ENCODE results near the gene TIGD6. TPM values are rescaled to one million over a fixed set of nuclear protein-coding genes. Genes with fewer than 3 reads are reported as not detected.

TIGD6 gene
- total RNA-seq, 1 experiment from 2014 or later = 2.1 TPM

DNA sequence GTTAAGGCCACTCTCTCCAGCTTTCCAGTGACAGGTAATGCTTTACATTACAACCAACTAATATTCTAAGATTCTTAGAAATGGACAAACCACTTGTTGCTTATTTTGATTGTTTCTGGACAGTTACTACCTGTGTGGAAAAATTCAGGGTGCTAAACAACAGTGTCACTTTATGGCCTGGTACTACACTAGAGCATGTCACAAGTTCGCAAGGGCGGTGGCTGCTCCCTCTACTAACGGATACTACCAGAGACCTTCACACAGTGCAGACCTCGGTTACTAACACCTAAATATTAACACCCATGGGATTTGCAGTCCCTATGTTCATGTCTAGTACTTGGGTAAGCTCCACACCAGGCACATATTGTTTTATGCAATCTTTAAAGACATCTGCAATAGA lies 13.5 kb upstream of the TIGD6 start:
- TF ChIP-seq POLR2A (IDR thresholded peaks at IDR 0.05; ENCODE audit: borderline replicate concordance, extremely low read depth, insufficient read depth, insufficient read length) (no peak), EZH2 (IDR thresholded peaks at IDR 0.05) (no peak), ELF1 (IDR thresholded peaks at IDR 0.05; ENCODE audit: borderline replicate concordance, low read depth) (no peak), ZFX (IDR thresholded peaks at IDR 0.05) (no peak), ZNF274 (IDR thresholded peaks at IDR 0.05; ENCODE audit: low read depth, low read length) (no peak), SP1 (IDR thresholded peaks at IDR 0.05; ENCODE audit: low read depth) (no peak), TCF7L2 (IDR thresholded peaks at IDR 0.05; ENCODE audit: borderline replicate concordance, extremely low read depth, insufficient read depth, insufficient read length) (no peak), POLR2AphosphoS5 (IDR thresholded peaks at IDR 0.05; ENCODE audit: low read depth, low read length) (no peak), CEBPB (IDR thresholded peaks at IDR 0.05; ENCODE audit: low read depth) (no peak)
- TF ChIP-seq, protein P1, sequence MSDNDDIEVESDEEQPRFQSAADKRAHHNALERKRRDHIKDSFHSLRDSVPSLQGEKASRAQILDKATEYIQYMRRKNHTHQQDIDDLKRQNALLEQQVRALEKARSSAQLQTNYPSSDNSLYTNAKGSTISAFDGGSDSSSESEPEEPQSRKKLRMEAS (IDR thresholded peaks at IDR 0.05) = no peak
- TF ChIP-seq, protein P2, sequence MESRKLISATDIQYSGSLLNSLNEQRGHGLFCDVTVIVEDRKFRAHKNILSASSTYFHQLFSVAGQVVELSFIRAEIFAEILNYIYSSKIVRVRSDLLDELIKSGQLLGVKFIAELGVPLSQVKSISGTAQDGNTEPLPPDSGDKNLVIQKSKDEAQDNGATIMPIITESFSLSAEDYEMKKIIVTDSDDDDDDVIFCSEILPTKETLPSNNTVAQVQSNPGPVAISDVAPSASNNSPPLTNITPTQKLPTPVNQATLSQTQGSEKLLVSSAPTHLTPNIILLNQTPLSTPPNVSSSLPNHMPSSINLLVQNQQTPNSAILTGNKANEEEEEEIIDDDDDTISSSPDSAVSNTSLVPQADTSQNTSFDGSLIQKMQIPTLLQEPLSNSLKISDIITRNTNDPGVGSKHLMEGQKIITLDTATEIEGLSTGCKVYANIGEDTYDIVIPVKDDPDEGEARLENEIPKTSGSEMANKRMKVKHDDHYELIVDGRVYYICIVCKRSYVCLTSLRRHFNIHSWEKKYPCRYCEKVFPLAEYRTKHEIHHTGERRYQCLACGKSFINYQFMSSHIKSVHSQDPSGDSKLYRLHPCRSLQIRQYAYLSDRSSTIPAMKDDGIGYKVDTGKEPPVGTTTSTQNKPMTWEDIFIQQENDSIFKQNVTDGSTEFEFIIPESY (IDR thresholded peaks at IDR 0.05; ENCODE audit: extremely low read depth, insufficient replicate concordance, low read length) = no peak
- Histone ChIP-seq H3K4me3 (replicated peaks in 1 of 2; ENCODE audit: low read depth in 1 of 2, low read length in 2 of 2) (no peak overlapping the region), H3K27ac (ENCODE audit: low read depth, low read length) (no peak overlapping the region), H3K9me2 (ENCODE audit: insufficient read depth) (no peaks in the 10 kb centered on the region), H2AFZ (ENCODE audit: low read depth, low read length, poor library complexity, severe bottlenecking) (no peak overlapping the region), H3K9ac (ENCODE audit: low read length) (no peak overlapping the region), H3K27me3 (ENCODE audit: insufficient read depth, low read length) (no peaks in the 10 kb centered on the region), H3K36me3 (ENCODE audit: control insufficient read depth in 1 of 2, insufficient read depth in 2 of 2, low read length in 2 of 2) (peaks cover 52 to 89% of the 10 kb centered on the region in 2 experiments), H3K9me3 (ENCODE audit: control insufficient read depth in 1 of 2, insufficient read depth in 1 of 2, low read depth in 1 of 2, low read length in 2 of 2) (peaks cover 0 to 18% of the 10 kb centered on the region in 2 experiments; a peak in 1 of 4 replicates), H3K4me1 (ENCODE audit: control insufficient read depth in 1 of 2, insufficient read depth in 2 of 2, low read length in 2 of 2) (peaks cover 0 to 28% of the 10 kb centered on the region in 2 experiments; a peak in 2 of 4 replicates), H3K79me2 (ENCODE audit: insufficient read depth, low read length) (peaks cover 91% of the 10 kb centered on the region), H3K4me2 (ENCODE audit: low read length) (no peak overlapping the region), H4K20me1 (ENCODE audit: insufficient read depth) (no peaks in the 10 kb centered on the region)
- ATAC-seq (no peak), DNase-seq (ENCODE audit: low read depth, low spot score) (no peak)
- no TSS peak for BruUV-seq (replicated peaks)
- ChIA-PET CTCF (no interaction called here), RAD21 (ENCODE audit: low non-redundant PET in 1 of 2, low total read pairs in 2 of 2, uncharacterized antibody in 2 of 2, unreplicated experiment in 2 of 2) (no interaction called here), POLR2A (no interaction called here)
- intact Hi-C loops (cut with micrococcal nuclease) = no loop called here

All from HCT116 (cell line).